WTC11 (cell line): ENCODE data around the gene MTMR2. TPM values are rescaled to one million over a fixed set of nuclear protein-coding genes. Genes with fewer than 3 reads are reported as not detected.

Experiments used
- EMX1 ChIP-seq: fragments of 250-450 bp; sonication (Bioruptor Pico); IDR thresholded peaks from 2 replicates; pipeline ENCODE4 v1.8.0; 2021; ENCODE audit warnings: mild to moderate bottlenecking
- FOXK1 ChIP-seq: sonication (generic); formaldehyde crosslinking; IDR thresholded peaks from 2 replicates; pipeline ENCODE4 v1.8.0; 2022; ENCODE audit warnings: mild to moderate bottlenecking, moderate library complexity, missing genetic modification reagents
- GRHL2 ChIP-seq: fragments of 250-450 bp; sonication (Bioruptor Pico); IDR thresholded peaks from 2 replicates; pipeline ENCODE4 v1.8.0; 2022; ENCODE audit warnings: mild to moderate bottlenecking, moderate library complexity; ENCODE audit not compliant: insufficient replicate concordance, severe bottlenecking
- GTF2I ChIP-seq: fragments of 250-450 bp; sonication (Bioruptor Pico); conservative IDR thresholded peaks from 2 replicates; pipeline ENCODE4 v1.4.0; 2021; ENCODE audit warnings: mild to moderate bottlenecking
- HMGA2 ChIP-seq: fragments of 250-450 bp; sonication (Bioruptor Pico); IDR thresholded peaks from 2 replicates; pipeline ENCODE4 v1.4.0; 2021; ENCODE audit warnings: mild to moderate bottlenecking, moderate library complexity
- IRF2 ChIP-seq: sonication (generic); formaldehyde crosslinking; IDR thresholded peaks from 2 replicates; pipeline ENCODE4 v1.8.0; 2022; ENCODE audit warnings: low read depth, missing genetic modification reagents, borderline replicate concordance
- JUN ChIP-seq: sonication (generic); formaldehyde crosslinking; IDR thresholded peaks from 2 replicates; pipeline ENCODE4 v1.8.0; 2023; ENCODE audit warnings: mild to moderate bottlenecking, missing genetic modification reagents
- KAT7 ChIP-seq: sonication (generic); formaldehyde crosslinking; IDR thresholded peaks from 2 replicates; pipeline ENCODE4 v1.8.1; 2023; ENCODE audit warnings: missing genetic modification reagents, mild to moderate bottlenecking, borderline replicate concordance
- MYBL2 ChIP-seq: sonication (generic); formaldehyde crosslinking; IDR thresholded peaks from 2 replicates; pipeline ENCODE4 v1.8.1; 2023; ENCODE audit warnings: mild to moderate bottlenecking, moderate library complexity, missing genetic modification reagents
- NR3C1 ChIP-seq: sonication (generic); formaldehyde crosslinking; conservative IDR thresholded peaks from 2 replicates; pipeline ENCODE4 v1.8.1; 2023; ENCODE audit warnings: low read depth, mild to moderate bottlenecking, missing genetic modification reagents
- OVOL2 ChIP-seq: fragments of 250-450 bp; sonication (Bioruptor Pico); IDR thresholded peaks from 2 replicates; pipeline ENCODE4 v1.9.0; 2021; ENCODE audit warnings: mild to moderate bottlenecking, borderline replicate concordance
- RORB ChIP-seq: fragments of 250-450 bp; sonication (Bioruptor Pico); IDR thresholded peaks from 2 replicates; pipeline ENCODE4 v1.9.0; 2021; ENCODE audit warnings: mild to moderate bottlenecking
- TCF7 ChIP-seq: sonication (generic); formaldehyde crosslinking; IDR thresholded peaks from 2 replicates; pipeline ENCODE4 v1.8.0; 2022; ENCODE audit warnings: mild to moderate bottlenecking, low read depth, missing genetic modification reagents, moderate library complexity
- TEAD1 ChIP-seq: sonication (generic); formaldehyde crosslinking; IDR thresholded peaks from 2 replicates; pipeline ENCODE4 v1.8.0; 2022; ENCODE audit warnings: mild to moderate bottlenecking, missing genetic modification reagents
- ZBTB21 ChIP-seq: sonication (generic); formaldehyde crosslinking; IDR thresholded peaks from 2 replicates; pipeline ENCODE4 v1.8.1; 2023; ENCODE audit warnings: mild to moderate bottlenecking, missing genetic modification reagents, borderline replicate concordance
- ZNF232 ChIP-seq: sonication (generic); formaldehyde crosslinking; IDR thresholded peaks from 2 replicates; pipeline ENCODE4 v1.8.0; 2022; ENCODE audit warnings: mild to moderate bottlenecking, missing genetic modification reagents
- ZNF396 ChIP-seq: fragments of 250-450 bp; sonication (Bioruptor Pico); IDR thresholded peaks from 2 replicates; pipeline ENCODE4 v1.8.0; 2021; ENCODE audit warnings: mild to moderate bottlenecking, moderate library complexity, borderline replicate concordance
- total RNA-seq: library from RNA; stranded (reverse); gene quantifications from 3 replicates; pipeline ENCODE4 v1.2.3, GENCODE V29; 2021
- TF ChIP-seq, protein P1 (sequence below): sonication (generic); formaldehyde crosslinking; conservative IDR thresholded peaks from 2 replicates; pipeline ENCODE4 v1.8.1; 2022; ENCODE audit warnings: mild to moderate bottlenecking, missing genetic modification reagents
- TF ChIP-seq, protein P2 (sequence below): fragments of 250-450 bp; sonication (Bioruptor Pico); IDR thresholded peaks from 2 replicates; pipeline ENCODE4 v1.9.0; 2021; ENCODE audit warnings: moderate library complexity, mild to moderate bottlenecking, inconsistent platforms, borderline replicate concordance
- TF ChIP-seq, protein P3 (sequence below): sonication (generic); formaldehyde crosslinking; IDR thresholded peaks from 2 replicates; pipeline ENCODE4 v1.8.0; 2022; ENCODE audit warnings: missing genetic modification reagents
- TF ChIP-seq, protein P4 (sequence below): fragments of 250-450 bp; sonication (Bioruptor Pico); conservative IDR thresholded peaks from 2 replicates; pipeline ENCODE4 v1.9.0; 2021; ENCODE audit warnings: mild to moderate bottlenecking
- TF ChIP-seq, protein P5 (sequence below): fragments of 250-450 bp; sonication (Bioruptor Pico); IDR thresholded peaks from 2 replicates; pipeline ENCODE4 v1.9.0; 2021; ENCODE audit warnings: mild to moderate bottlenecking
- TF ChIP-seq, protein P6 (sequence below): fragments of 250-450 bp; sonication (Bioruptor Pico); IDR thresholded peaks from 2 replicates; pipeline ENCODE4 v1.9.0; 2021; ENCODE audit warnings: mild to moderate bottlenecking, borderline replicate concordance
- TF ChIP-seq, protein P7 (sequence below): sonication (generic); formaldehyde crosslinking; IDR thresholded peaks from 2 replicates; pipeline ENCODE4 v1.8.0; 2023; ENCODE audit warnings: mild to moderate bottlenecking, missing genetic modification reagents

The MTMR2 gene
- total RNA-seq, 1 experiment from 2014 or later: 45.6 TPM

DNA sequence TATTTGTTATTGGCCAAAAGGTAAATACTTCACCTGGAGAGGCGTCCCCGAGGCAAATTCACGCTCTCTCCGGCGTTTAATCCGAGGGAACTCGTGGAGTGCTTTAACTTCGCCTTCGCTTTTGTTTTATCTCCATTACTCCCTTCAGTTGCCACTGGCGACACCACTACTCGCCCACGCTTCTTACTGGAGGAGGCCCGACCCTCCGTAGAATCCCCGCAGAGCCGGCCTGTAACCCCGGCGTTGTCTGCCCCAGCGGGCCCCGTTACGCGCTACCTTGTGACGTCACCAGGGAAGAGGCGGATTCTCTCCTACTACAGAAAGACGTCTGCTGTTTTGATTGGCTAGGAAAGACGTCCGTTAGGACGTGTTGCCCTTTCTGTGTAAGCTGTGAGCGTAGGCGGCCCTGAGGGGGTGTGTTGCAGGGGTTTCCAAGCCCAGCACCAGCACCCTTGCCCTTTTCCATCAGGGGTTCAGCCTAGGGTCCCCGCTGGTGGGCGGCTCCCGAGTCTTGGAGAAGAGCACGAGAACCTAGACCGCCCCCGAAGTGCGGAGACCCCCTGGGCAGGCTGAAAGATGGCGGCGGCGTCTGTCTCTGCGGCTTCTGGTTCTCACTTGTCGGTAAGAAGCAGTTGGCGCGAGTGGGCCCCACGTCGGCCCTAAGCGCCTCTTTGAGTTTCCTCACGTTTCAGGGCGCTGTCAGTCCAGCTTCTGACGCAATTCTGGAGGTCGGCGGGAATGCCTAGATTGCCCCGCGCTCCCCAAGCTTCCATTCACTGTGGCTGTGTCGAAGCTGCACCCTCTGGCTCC is 133.6 kb downstream of the MTMR2 start, which contains the start of gene CEP57 (continued):
- TF ChIP-seq, protein P1, sequence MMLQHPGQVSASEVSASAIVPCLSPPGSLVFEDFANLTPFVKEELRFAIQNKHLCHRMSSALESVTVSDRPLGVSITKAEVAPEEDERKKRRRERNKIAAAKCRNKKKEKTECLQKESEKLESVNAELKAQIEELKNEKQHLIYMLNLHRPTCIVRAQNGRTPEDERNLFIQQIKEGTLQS: no peak
- TF ChIP-seq, protein P2, sequence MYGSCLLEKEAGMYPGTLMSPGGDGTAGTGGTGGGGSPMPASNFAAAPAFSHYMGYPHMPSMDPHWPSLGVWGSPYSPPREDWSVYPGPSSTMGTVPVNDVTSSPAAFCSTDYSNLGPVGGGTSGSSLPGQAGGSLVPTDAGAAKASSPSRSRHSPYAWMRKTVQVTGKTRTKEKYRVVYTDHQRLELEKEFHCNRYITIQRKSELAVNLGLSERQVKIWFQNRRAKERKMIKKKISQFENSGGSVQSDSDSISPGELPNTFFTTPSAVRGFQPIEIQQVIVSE (CRISPR knock-in tag): no peak
- peak; percentile 29; the same call in 1 of the 2 replicates for TF ChIP-seq FOXK1 (CRISPR knock-in tag)
- TF ChIP-seq, protein P3, sequence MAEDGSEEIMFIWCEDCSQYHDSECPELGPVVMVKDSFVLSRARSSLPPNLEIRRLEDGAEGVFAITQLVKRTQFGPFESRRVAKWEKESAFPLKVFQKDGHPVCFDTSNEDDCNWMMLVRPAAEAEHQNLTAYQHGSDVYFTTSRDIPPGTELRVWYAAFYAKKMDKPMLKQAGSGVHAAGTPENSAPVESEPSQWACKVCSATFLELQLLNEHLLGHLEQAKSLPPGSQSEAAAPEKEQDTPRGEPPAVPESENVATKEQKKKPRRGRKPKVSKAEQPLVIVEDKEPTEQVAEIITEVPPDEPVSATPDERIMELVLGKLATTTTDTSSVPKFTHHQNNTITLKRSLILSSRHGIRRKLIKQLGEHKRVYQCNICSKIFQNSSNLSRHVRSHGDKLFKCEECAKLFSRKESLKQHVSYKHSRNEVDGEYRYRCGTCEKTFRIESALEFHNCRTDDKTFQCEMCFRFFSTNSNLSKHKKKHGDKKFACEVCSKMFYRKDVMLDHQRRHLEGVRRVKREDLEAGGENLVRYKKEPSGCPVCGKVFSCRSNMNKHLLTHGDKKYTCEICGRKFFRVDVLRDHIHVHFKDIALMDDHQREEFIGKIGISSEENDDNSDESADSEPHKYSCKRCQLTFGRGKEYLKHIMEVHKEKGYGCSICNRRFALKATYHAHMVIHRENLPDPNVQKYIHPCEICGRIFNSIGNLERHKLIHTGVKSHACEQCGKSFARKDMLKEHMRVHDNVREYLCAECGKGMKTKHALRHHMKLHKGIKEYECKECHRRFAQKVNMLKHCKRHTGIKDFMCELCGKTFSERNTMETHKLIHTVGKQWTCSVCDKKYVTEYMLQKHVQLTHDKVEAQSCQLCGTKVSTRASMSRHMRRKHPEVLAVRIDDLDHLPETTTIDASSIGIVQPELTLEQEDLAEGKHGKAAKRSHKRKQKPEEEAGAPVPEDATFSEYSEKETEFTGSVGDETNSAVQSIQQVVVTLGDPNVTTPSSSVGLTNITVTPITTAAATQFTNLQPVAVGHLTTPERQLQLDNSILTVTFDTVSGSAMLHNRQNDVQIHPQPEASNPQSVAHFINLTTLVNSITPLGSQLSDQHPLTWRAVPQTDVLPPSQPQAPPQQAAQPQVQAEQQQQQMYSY (CRISPR knock-in tag): no peak
- no peak for TF ChIP-seq ZNF396 (CRISPR knock-in tag)
- no peak; the same call in 1 of the 2 replicates for TF ChIP-seq ZBTB21 (CRISPR knock-in tag)
- TF ChIP-seq, protein P4, sequence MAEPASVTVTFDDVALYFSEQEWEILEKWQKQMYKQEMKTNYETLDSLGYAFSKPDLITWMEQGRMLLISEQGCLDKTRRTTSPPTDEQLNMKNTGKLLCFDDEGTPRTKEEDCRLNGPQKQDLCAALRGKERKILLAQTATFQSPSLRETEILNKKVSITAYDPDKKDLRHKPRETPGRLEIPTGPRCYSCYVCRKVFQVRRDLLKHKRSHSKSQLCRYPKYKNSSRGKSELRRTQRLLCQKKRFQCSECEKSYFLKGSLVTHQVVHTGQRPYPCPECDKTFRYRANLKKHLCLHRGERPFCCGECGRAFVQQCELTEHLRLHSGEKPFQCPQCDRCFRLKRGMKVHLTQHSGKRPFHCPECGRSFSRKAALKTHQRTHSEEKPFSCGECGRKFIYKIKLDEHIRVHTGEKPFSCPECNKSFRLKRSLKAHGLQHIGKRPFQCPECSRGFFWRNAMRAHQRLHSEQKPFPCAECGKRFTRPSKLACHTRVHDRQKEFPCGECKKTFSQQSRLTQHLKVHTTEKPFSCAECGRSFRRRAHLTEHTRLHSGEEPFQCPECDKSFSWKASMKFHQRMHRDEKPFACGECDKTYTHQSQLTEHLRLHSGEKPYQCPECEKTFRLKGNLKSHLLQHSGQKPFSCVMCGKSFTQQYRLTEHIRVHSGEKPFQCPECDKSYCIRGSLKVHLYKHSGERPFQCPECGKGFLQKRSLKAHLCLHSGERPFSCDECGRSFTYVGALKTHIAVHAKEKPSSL (CRISPR knock-in tag): no peak
- TF ChIP-seq TEAD1: no peak
- TF ChIP-seq, protein P5, sequence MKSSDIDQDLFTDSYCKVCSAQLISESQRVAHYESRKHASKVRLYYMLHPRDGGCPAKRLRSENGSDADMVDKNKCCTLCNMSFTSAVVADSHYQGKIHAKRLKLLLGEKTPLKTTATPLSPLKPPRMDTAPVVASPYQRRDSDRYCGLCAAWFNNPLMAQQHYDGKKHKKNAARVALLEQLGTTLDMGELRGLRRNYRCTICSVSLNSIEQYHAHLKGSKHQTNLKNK (CRISPR knock-in tag): no peak
- TF ChIP-seq MYBL2 (CRISPR knock-in tag): 0 out of 2 replicates have a peak, but pooled peaks have one; percentile 58
- no peak for TF ChIP-seq IRF2 (CRISPR knock-in tag)
- TF ChIP-seq JUN: no peak
- no peak for TF ChIP-seq GTF2I (CRISPR knock-in tag)
- TF ChIP-seq, protein P6, sequence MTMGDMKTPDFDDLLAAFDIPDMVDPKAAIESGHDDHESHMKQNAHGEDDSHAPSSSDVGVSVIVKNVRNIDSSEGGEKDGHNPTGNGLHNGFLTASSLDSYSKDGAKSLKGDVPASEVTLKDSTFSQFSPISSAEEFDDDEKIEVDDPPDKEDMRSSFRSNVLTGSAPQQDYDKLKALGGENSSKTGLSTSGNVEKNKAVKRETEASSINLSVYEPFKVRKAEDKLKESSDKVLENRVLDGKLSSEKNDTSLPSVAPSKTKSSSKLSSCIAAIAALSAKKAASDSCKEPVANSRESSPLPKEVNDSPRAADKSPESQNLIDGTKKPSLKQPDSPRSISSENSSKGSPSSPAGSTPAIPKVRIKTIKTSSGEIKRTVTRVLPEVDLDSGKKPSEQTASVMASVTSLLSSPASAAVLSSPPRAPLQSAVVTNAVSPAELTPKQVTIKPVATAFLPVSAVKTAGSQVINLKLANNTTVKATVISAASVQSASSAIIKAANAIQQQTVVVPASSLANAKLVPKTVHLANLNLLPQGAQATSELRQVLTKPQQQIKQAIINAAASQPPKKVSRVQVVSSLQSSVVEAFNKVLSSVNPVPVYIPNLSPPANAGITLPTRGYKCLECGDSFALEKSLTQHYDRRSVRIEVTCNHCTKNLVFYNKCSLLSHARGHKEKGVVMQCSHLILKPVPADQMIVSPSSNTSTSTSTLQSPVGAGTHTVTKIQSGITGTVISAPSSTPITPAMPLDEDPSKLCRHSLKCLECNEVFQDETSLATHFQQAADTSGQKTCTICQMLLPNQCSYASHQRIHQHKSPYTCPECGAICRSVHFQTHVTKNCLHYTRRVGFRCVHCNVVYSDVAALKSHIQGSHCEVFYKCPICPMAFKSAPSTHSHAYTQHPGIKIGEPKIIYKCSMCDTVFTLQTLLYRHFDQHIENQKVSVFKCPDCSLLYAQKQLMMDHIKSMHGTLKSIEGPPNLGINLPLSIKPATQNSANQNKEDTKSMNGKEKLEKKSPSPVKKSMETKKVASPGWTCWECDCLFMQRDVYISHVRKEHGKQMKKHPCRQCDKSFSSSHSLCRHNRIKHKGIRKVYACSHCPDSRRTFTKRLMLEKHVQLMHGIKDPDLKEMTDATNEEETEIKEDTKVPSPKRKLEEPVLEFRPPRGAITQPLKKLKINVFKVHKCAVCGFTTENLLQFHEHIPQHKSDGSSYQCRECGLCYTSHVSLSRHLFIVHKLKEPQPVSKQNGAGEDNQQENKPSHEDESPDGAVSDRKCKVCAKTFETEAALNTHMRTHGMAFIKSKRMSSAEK (CRISPR knock-in tag): peak; percentile 81; the same call in 1 of the 2 replicates
- TF ChIP-seq NR3C1 (CRISPR knock-in tag): no peak
- no peak for TF ChIP-seq OVOL2
- no peak for TF ChIP-seq GRHL2 (CRISPR knock-in tag)
- TF ChIP-seq TCF7 (CRISPR knock-in tag): no peak
- no peak for TF ChIP-seq ZNF232
- TF ChIP-seq, protein P7, sequence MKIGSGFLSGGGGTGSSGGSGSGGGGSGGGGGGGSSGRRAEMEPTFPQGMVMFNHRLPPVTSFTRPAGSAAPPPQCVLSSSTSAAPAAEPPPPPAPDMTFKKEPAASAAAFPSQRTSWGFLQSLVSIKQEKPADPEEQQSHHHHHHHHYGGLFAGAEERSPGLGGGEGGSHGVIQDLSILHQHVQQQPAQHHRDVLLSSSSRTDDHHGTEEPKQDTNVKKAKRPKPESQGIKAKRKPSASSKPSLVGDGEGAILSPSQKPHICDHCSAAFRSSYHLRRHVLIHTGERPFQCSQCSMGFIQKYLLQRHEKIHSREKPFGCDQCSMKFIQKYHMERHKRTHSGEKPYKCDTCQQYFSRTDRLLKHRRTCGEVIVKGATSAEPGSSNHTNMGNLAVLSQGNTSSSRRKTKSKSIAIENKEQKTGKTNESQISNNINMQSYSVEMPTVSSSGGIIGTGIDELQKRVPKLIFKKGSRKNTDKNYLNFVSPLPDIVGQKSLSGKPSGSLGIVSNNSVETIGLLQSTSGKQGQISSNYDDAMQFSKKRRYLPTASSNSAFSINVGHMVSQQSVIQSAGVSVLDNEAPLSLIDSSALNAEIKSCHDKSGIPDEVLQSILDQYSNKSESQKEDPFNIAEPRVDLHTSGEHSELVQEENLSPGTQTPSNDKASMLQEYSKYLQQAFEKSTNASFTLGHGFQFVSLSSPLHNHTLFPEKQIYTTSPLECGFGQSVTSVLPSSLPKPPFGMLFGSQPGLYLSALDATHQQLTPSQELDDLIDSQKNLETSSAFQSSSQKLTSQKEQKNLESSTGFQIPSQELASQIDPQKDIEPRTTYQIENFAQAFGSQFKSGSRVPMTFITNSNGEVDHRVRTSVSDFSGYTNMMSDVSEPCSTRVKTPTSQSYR: no peak
- no peak for TF ChIP-seq RORB (CRISPR knock-in tag)
- no peak for TF ChIP-seq EMX1 (CRISPR knock-in tag)
- no peak for TF ChIP-seq KAT7 (CRISPR knock-in tag)
- TF ChIP-seq HMGA2: no peak
